Keratinocyte (primary cell): ENCODE data around the gene KDM3A.

Source experiments
- EZH2 ChIP-seq: IDR thresholded peaks from one replicate; pipeline ENCODE4 v1.6.1; 2012; ENCODE audit warnings: inconsistent platforms, mild to moderate bottlenecking, low read length, moderate library complexity
- TF ChIP-seq, protein P1 (sequence below), 3 experiments: IDR thresholded peaks in 1 of 3; conservative IDR thresholded peaks in 1 of 3; optimal IDR thresholded peaks in 1 of 3; 2 replicates in 2 of 3; 3 replicates in 1 of 3; pipeline versions ENCODE3 to v1.5.1; 2011; ENCODE audit warnings: low read length in 3 of 3, mild to moderate bottlenecking in 3 of 3, moderate library complexity in 2 of 3, control low read depth in 1 of 3, inconsistent platforms in 1 of 3; ENCODE audit not compliant: insufficient read depth in 2 of 3; ENCODE audit errors: extremely low read depth in 1 of 3

DNA sequence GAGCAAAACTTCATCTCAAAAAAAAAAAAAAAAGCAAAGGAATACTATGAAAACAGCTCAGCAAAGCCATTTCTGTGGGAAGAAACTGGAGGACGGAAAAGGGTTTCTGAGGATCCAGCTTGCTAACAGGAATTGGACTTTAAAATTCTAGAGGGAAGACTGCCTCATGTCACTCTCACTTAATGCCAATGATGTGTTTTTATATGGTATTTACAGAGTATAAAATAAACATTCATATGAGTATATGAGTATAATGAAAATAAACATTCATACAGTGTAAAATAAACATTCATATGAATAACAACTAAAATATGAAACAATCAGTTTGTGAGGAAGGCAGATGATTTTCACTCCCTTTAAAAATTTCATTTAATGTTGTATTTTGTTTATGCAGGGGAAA is 78.2 kb downstream of the KDM3A start:
- TF ChIP-seq, protein P1, sequence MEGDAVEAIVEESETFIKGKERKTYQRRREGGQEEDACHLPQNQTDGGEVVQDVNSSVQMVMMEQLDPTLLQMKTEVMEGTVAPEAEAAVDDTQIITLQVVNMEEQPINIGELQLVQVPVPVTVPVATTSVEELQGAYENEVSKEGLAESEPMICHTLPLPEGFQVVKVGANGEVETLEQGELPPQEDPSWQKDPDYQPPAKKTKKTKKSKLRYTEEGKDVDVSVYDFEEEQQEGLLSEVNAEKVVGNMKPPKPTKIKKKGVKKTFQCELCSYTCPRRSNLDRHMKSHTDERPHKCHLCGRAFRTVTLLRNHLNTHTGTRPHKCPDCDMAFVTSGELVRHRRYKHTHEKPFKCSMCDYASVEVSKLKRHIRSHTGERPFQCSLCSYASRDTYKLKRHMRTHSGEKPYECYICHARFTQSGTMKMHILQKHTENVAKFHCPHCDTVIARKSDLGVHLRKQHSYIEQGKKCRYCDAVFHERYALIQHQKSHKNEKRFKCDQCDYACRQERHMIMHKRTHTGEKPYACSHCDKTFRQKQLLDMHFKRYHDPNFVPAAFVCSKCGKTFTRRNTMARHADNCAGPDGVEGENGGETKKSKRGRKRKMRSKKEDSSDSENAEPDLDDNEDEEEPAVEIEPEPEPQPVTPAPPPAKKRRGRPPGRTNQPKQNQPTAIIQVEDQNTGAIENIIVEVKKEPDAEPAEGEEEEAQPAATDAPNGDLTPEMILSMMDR (optimal IDR thresholded peaks at IDR 0.05 in 1 of 3, IDR thresholded peaks at IDR 0.05 in 1 of 3, conservative IDR thresholded peaks at IDR 0.05 in 1 of 3; ENCODE audit: extremely low read depth in 1 of 3, insufficient read depth in 2 of 3, low read length in 3 of 3), result no peak
- no peak for TF ChIP-seq EZH2
